ENCODE measurements around the gene KDELR1. TPM values are rescaled to one million over a fixed set of nuclear protein-coding genes. Genes with fewer than 3 reads are reported as not detected.
"Not testable (repeated sequence)": the region's sequence is repeated elsewhere in the genome, so short reads cannot be mapped to it uniquely, and the experiment has no call there.

Gene KDELR1
- total RNA-seq, 1 donor from 2014 or later, result 227 TPM

DNA sequence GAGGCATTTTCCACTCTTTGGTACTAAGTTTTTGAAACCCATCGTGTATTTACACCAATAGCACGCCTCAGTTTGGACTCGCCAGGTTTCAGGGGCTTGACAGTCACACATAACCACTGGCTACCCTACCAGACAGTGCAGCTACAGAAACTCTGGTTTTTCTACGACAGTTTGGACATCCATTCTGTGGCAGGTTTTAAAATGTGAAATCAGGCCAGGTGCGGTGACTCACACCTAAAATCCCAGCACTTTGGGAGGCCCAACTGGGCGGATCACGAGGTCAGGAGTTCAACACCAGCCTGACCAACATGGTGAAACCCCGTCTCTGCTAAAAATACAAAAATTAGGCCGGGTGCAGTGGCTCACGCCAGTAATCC is 13.2 kb downstream of the KDELR1 start:
- TF ChIP-seq, protein P1, sequence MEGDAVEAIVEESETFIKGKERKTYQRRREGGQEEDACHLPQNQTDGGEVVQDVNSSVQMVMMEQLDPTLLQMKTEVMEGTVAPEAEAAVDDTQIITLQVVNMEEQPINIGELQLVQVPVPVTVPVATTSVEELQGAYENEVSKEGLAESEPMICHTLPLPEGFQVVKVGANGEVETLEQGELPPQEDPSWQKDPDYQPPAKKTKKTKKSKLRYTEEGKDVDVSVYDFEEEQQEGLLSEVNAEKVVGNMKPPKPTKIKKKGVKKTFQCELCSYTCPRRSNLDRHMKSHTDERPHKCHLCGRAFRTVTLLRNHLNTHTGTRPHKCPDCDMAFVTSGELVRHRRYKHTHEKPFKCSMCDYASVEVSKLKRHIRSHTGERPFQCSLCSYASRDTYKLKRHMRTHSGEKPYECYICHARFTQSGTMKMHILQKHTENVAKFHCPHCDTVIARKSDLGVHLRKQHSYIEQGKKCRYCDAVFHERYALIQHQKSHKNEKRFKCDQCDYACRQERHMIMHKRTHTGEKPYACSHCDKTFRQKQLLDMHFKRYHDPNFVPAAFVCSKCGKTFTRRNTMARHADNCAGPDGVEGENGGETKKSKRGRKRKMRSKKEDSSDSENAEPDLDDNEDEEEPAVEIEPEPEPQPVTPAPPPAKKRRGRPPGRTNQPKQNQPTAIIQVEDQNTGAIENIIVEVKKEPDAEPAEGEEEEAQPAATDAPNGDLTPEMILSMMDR (conservative IDR thresholded peaks at IDR 0.05), result no peak
- H3K4me3 Mint-ChIP-seq, result no peak overlapping the region
- no peaks in the 10 kb centered on the region for H3K27me3 Mint-ChIP-seq

DNA sequence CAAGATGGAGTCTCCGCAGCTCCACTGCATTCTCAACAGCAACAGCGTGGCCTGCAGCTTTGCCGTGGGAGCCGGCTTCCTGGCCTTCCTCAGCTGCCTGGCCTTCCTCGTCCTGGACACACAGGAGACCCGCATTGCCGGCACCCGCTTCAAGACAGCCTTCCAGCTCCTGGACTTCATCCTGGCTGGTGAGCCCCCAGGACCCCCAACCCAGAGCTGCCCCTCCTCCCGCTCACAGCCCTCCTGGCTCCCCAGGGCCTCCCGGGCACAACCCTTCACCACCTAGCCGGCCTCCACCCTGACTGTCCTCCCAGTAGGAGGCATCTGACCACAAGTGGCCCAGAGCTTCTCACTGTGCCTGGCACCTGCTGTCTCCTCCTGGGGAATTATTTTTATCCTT is 17.8 kb downstream of the KDELR1 start:
- Mint-ChIP-seq H3K4me1 (ENCODE audit: unreplicated experiment) (peaks cover 20% of the 10 kb centered on the region), H3K4me3 (no peak overlapping the region), H3K27ac (no peak overlapping the region), H3K9me3 (no peaks in the 10 kb centered on the region), H3K27me3 (no peaks in the 10 kb centered on the region), H3K36me3 (no peaks in the 10 kb centered on the region)
- TF ChIP-seq, protein P1 (conservative IDR thresholded peaks at IDR 0.05), result no peak
- DNase-seq (ENCODE audit: extremely low spot score, unreplicated experiment), result no peak

More for the DNA sequence above, 13.2 kb downstream of the KDELR1 start:
- Mint-ChIP-seq H3K9me3 (no peaks in the 10 kb centered on the region), H3K36me3 (peaks cover 5% of the 10 kb centered on the region), H3K27ac (no peak overlapping the region), H3K4me1 (ENCODE audit: unreplicated experiment) (no peaks in the 10 kb centered on the region)
- no peak for DNase-seq (ENCODE audit: extremely low spot score, unreplicated experiment)

DNA sequence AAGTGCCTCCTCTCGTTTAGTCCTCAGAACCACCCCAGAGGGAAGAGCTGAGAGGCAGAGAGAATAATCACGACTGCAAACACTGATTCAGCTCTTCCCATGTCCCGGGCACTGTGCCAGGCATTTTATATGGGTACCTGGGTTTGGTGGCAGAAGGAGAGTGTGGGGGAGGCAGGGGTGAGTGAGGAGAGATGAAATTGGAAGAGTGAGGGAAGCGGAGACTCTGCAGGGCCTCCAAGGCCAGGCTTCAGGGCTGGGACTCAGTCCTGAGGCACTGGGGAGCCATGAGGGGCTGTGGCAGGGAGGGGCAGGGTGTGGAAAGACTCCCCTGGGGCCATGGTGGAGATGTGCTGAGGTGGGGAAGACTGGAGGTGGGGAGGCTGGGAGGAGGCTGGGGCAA is 18.4 kb downstream of the KDELR1 start:
- H3K27ac Mint-ChIP-seq, result no peak overlapping the region
- no peaks in the 10 kb centered on the region for H3K36me3 Mint-ChIP-seq
- H3K9me3 Mint-ChIP-seq, result no peaks in the 10 kb centered on the region
- no peaks in the 10 kb centered on the region for H3K27me3 Mint-ChIP-seq
- DNase-seq (ENCODE audit: extremely low spot score, unreplicated experiment), result no peak
- H3K4me1 Mint-ChIP-seq (ENCODE audit: unreplicated experiment), result peaks cover 20% of the 10 kb centered on the region
- TF ChIP-seq, protein P1 (conservative IDR thresholded peaks at IDR 0.05), result no peak
- no peak overlapping the region for H3K4me3 Mint-ChIP-seq

DNA sequence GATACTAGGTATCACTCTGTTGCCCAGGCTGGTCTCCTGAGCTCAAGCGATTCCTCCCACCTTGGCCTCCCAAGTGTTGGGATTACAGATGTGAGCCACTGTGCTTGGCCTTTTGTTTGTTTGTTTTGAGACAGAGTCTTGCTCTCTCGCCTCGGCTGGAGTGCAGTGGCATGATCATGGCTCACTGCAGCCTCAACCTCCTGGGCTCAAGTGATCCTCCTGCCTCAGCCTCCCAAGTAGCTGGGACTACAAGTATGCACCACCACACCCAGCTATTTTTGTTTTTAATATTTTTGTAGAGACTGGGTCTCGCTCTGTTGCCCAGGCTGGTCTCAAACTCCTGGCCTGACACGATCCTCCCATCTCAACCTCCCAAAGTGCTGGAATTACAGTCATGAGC is 19.6 kb downstream of the KDELR1 start:
- peaks cover 20% of the 10 kb centered on the region for H3K4me1 Mint-ChIP-seq (ENCODE audit: unreplicated experiment)
- not testable (repeated sequence) for H3K4me3 Mint-ChIP-seq; H3K27ac Mint-ChIP-seq; H3K36me3 Mint-ChIP-seq; H3K9me3 Mint-ChIP-seq; H3K27me3 Mint-ChIP-seq; DNase-seq (ENCODE audit: extremely low spot score, unreplicated experiment)

DNA sequence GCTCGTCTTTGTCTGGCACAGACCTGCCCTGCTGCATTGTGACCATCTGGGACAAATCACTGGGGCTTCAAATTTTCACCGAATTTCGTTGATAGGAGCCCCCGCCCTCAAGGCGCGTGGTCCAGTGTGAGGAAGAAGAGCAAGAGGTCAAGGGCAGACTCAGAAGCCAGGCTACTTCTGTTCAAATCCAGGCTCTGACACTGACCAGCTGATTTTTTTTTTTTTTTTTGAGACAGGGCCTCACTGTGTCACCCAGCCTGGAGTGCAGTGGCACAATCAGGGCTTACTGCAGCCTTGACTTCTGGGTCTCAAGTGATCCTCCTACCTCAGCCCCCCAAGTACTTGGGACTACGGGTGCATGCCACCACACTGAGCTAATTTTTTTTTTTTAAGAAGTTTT is 20.0 kb downstream of the KDELR1 start:
- peaks cover 20% of the 10 kb centered on the region for H3K4me1 Mint-ChIP-seq (ENCODE audit: unreplicated experiment)
- H3K9me3 Mint-ChIP-seq, result no peaks in the 10 kb centered on the region
- TF ChIP-seq, protein P1 (conservative IDR thresholded peaks at IDR 0.05), result no peak
- H3K36me3 Mint-ChIP-seq, result no peaks in the 10 kb centered on the region
- H3K4me3 Mint-ChIP-seq, result no peak overlapping the region
- no peak overlapping the region for H3K27ac Mint-ChIP-seq
- H3K27me3 Mint-ChIP-seq, result no peaks in the 10 kb centered on the region
- no peak for DNase-seq (ENCODE audit: extremely low spot score, unreplicated experiment)

DNA sequence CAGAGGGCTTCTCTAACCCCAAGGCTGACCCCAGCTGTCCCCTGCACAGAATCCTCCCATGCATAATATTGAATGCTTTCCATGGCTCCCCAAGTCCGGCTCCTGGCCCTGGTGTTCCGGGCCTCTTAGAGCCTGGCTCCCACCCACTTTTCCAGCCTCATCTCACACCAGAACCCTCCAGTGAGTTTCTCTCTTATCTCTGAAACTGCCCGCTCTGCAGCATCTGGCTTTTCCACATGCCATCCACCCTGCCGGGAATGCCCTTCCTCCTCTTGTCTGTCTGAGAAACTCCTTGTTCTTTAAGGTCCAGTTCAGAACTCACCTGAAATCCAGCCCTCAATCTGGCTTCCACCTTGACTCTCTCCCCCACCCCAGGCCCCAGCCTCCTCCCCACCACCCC is 20.4 kb downstream of the KDELR1 start:
- no peak overlapping the region for H3K4me3 Mint-ChIP-seq
- H3K36me3 Mint-ChIP-seq, result no peaks in the 10 kb centered on the region
- no peaks in the 10 kb centered on the region for H3K27me3 Mint-ChIP-seq
- TF ChIP-seq, protein P1 (conservative IDR thresholded peaks at IDR 0.05), result no peak
- no peaks in the 10 kb centered on the region for H3K9me3 Mint-ChIP-seq
- H3K4me1 Mint-ChIP-seq (ENCODE audit: unreplicated experiment), result peaks cover 20% of the 10 kb centered on the region
- no peak overlapping the region for H3K27ac Mint-ChIP-seq
- DNase-seq (ENCODE audit: extremely low spot score, unreplicated experiment), result no peak

Data from type B pancreatic cell (in vitro differentiated cells).